Ovary (tissue), 3 donors: ENCODE results near the gene PYM1.

Experiments
- EP300 ChIP-seq: sonication (generic); formaldehyde crosslinking; IDR thresholded peaks from one replicate; pipeline ENCODE4 v1.6.1; 2017; ENCODE audit warnings: antibody characterized with exemption
- POLR2A ChIP-seq: fragments of 450-650 bp; IDR thresholded peaks from one replicate; pipeline ENCODE4 v1.6.1; 2017; ENCODE audit warnings: antibody characterized with exemption, mild to moderate bottlenecking, moderate library complexity
- TF ChIP-seq, protein P1 (sequence below), 3 donors: fragments of 450-650 bp in 2 of 3; fragments of 200-600 bp in 1 of 3; IDR thresholded peaks; one replicate each; pipeline versions ENCODE4 v1.5.1 to v1.8.0; 2016 to 2022; ENCODE audit warnings: antibody characterized with exemption in 3 of 3, mild to moderate bottlenecking in 1 of 3
- donor health status: DM: no; HTN: no; CAD: no.

DNA sequence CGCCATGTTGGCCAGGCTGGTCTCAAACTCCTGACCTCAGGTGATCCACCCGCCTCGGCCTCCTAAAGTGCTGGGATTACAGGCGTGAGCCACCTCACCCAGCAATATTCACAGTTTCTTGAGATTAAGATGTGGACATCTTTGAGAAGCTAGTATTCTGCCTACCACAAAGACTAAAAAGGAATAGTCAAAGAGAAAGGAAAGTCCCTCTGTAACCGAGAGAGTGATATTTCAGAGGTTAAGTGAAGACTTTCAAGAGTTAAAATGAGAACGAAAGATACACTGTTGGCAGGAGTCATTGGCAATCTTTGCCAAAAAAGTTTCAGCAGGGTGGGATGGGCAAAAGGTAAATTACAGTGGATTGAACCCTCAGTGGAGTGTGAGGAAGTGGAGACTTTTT lies 18.9 kb upstream of the PYM1 start:
- TF ChIP-seq, protein P1, sequence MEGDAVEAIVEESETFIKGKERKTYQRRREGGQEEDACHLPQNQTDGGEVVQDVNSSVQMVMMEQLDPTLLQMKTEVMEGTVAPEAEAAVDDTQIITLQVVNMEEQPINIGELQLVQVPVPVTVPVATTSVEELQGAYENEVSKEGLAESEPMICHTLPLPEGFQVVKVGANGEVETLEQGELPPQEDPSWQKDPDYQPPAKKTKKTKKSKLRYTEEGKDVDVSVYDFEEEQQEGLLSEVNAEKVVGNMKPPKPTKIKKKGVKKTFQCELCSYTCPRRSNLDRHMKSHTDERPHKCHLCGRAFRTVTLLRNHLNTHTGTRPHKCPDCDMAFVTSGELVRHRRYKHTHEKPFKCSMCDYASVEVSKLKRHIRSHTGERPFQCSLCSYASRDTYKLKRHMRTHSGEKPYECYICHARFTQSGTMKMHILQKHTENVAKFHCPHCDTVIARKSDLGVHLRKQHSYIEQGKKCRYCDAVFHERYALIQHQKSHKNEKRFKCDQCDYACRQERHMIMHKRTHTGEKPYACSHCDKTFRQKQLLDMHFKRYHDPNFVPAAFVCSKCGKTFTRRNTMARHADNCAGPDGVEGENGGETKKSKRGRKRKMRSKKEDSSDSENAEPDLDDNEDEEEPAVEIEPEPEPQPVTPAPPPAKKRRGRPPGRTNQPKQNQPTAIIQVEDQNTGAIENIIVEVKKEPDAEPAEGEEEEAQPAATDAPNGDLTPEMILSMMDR (IDR thresholded peaks at IDR 0.05): no peak
- TF ChIP-seq POLR2A (no peak), EP300 (no peak)
